ENCODE results near the gene ZG16B. TPM values are rescaled to one million over a fixed set of nuclear protein-coding genes. Genes with fewer than 3 reads are reported as not detected.

The ZG16B gene
- total and polyA plus RNA-seq, 2 of the 8 experiments (the other 6 are each of a cell fraction or from before 2014, with no cell fraction given), result 0.11 TPM; not detected in 1

- H3K23ac ChIP-seq (ENCODE audit: insufficient read length), result no peak overlapping the region
- no peak overlapping the region for H3K4ac ChIP-seq (replicated peaks; ENCODE audit: insufficient read length, low read depth, low read length)
- H2BK20ac ChIP-seq (ENCODE audit: low read length), result no peak overlapping the region
- H3K14ac ChIP-seq (ENCODE audit: insufficient read length), result no peak overlapping the region
- H3K27ac ChIP-seq (ENCODE audit: low read depth, low read length), result no peak overlapping the region
- H2AFZ ChIP-seq (ENCODE audit: low read length), result no peak overlapping the region
- CTCF ChIA-PET (ENCODE audit: partially characterized antibody), result interaction anchor here (1.0 kb wide), 1 partner anchor 37 kb away, joined by 3 read pairs; no protein-coding TSS in a partner anchor
- H2BK12ac ChIP-seq (ENCODE audit: low read depth, low read length), result no peak overlapping the region
- no peak overlapping the region for H3K4me3 ChIP-seq (ENCODE audit: extremely low read depth in 1 of 4, insufficient read depth in 2 of 4, low read depth in 3 of 4, low read length in 4 of 4)
- no peak overlapping the region for H2BK120ac ChIP-seq (replicated peaks; ENCODE audit: low read depth, low read length)
- peaks cover 0 to 2% of the 10 kb centered on the region in 2 experiments for H4K20me1 ChIP-seq (replicated peaks in 1 of 2; ENCODE audit: control insufficient read depth in 1 of 2, insufficient read depth in 2 of 2, low read length in 2 of 2)
- H2AK5ac ChIP-seq (ENCODE audit: low read depth, low read length), result no peak overlapping the region
- no peak overlapping the region for H3K18ac ChIP-seq (ENCODE audit: extremely low read depth, low read length)
- no peaks in the 10 kb centered on the region for H3K36me3 ChIP-seq (ENCODE audit: control insufficient read depth in 2 of 4, insufficient read depth in 4 of 4, low read length in 3 of 4)
- H3K9me3 ChIP-seq (ENCODE audit: insufficient read depth in 2 of 2, low read depth in 1 of 2, low read length in 1 of 2), result peaks cover 13 to 24% of the 10 kb centered on the region in 2 experiments
- no peak overlapping the region for H2BK5ac ChIP-seq (ENCODE audit: low read depth, low read length)
- 88% methylated on average over 4 of the region's 4 CpGs; no CpG with 5 or more reads in 1 of the 2 experiments for WGBS, 2 experiments (ENCODE audit: extremely low coverage in 1 of 2, insufficient coverage in 1 of 2, insufficient read length in 1 of 2, insufficient replicate concordance in 2 of 2, low coverage in 1 of 2, low lambda C conversion rate in 2 of 2, missing lambda C conversion rate in 1 of 2)
- H3K79me2 ChIP-seq (ENCODE audit: control insufficient read depth in 1 of 2, insufficient read depth in 2 of 2, low read length in 2 of 2), result no peaks in the 10 kb centered on the region
- POLR2A ChIA-PET (ENCODE audit: partially characterized antibody), result no interaction called here
- FAIRE-seq (no peak), DNase-seq (ENCODE audit: low read depth in 1 of 2, low spot score in 2 of 2) (no peak)
- H3K56ac ChIP-seq (replicated peaks; ENCODE audit: insufficient read length, low read depth, low read length), result no peak overlapping the region
- H3K4me1 ChIP-seq (replicated peaks in 1 of 4; ENCODE audit: control insufficient read depth in 3 of 4, insufficient read depth in 4 of 4, low read length in 3 of 4), result no peaks in the 10 kb centered on the region
- no peak overlapping the region for H2BK15ac ChIP-seq (ENCODE audit: low read length)
- H3K4me2 ChIP-seq (ENCODE audit: insufficient read depth in 1 of 2, low read depth in 2 of 2, low read length in 2 of 2), result no peak overlapping the region
- H4K8ac ChIP-seq (ENCODE audit: extremely low read depth, insufficient read depth, low read length), result no peak overlapping the region
- no peak overlapping the region for H3K9ac ChIP-seq (replicated peaks in 1 of 4; ENCODE audit: extremely low read depth in 1 of 4, low read depth in 3 of 4, low read length in 3 of 4)
- no peaks in the 10 kb centered on the region for H3K79me1 ChIP-seq (ENCODE audit: low read depth, low read length)
- H3K23me2 ChIP-seq (ENCODE audit: low read depth, low read length), result no peaks in the 10 kb centered on the region
- no peak overlapping the region for H4K91ac ChIP-seq (replicated peaks; ENCODE audit: insufficient read length, low read length)
- H3K27me3 ChIP-seq (replicated peaks in 1 of 4; ENCODE audit: control insufficient read depth in 3 of 4, extremely low read depth in 1 of 4, insufficient read depth in 3 of 4, low read length in 3 of 4), result no peaks in the 10 kb centered on the region; a peak in 1 of 7 replicates
- no peak overlapping the region for H4K5ac ChIP-seq (ENCODE audit: insufficient read length, low read depth, low read length)
- TF ChIP-seq EGR1 (IDR thresholded peaks at IDR 0.05; ENCODE audit: borderline replicate concordance, low read depth, low read length) (no peak), PHF8 (conservative IDR thresholded peaks at IDR 0.05; ENCODE audit: low read depth, low read length) (no peak), RFX5 (IDR thresholded peaks at IDR 0.05; ENCODE audit: borderline replicate concordance, low read depth, low read length) (no peak), EP300 (IDR thresholded peaks at IDR 0.05; ENCODE audit: borderline replicate concordance in 1 of 2, low read depth in 2 of 2, low read length in 2 of 2) (no peak), RBBP5 (IDR thresholded peaks at IDR 0.05; ENCODE audit: borderline replicate concordance, low read depth, low read length) (no peak), E2F6 (IDR thresholded peaks at IDR 0.05) (no peak), SIRT6 (IDR thresholded peaks at IDR 0.05; ENCODE audit: low read length) (no peak), POLR2AphosphoS5 (IDR thresholded peaks at IDR 0.05; ENCODE audit: low read depth, low read length) (no peak), KDM1A (IDR thresholded peaks at IDR 0.05; ENCODE audit: borderline replicate concordance, low read length) (no peak), YY1 (IDR thresholded peaks at IDR 0.05; ENCODE audit: low read depth, low read length) (no peak), ATF2 (IDR thresholded peaks at IDR 0.05; ENCODE audit: low read length) (no peak), TAF1 (IDR thresholded peaks at IDR 0.05; ENCODE audit: low read depth, low read length) (no peak)
Observed at GRCh38 chr16:2804728-2805127, 25.4 kb upstream of the ZG16B start.

All from H1 (cell line).